GM23338 (cell line): ENCODE data around the gene RIMS4.
A peak's percentile ranks its signal among the peaks of the same experiment; 100 is the strongest.

ENCODE experiments used
- CREB1 ChIP-seq: fragments of 250-450 bp; sonication (Bioruptor Pico); IDR thresholded peaks from 2 replicates; pipeline ENCODE4 v1.5.0; 2020; ENCODE audit warnings: low read depth, mild to moderate bottlenecking, moderate library complexity
- CTCF ChIP-seq, 2 experiments: fragments of 200-600 bp in 1 of 2; sonication (generic) in 1 of 2; conservative IDR thresholded peaks; 2 replicates each; pipeline versions ENCODE4 v1.5.1 to v1.6.1; 2016 to 2017; ENCODE audit warnings: antibody characterized with exemption in 2 of 2, low read depth in 2 of 2, mild to moderate bottlenecking in 2 of 2, moderate library complexity in 1 of 2
- EZH2 ChIP-seq: fragments of 200-600 bp; sonication (generic); IDR thresholded peaks from one replicate; pipeline ENCODE4 v1.8.0; 2017; ENCODE audit warnings: antibody characterized with exemption, mild to moderate bottlenecking, low read depth; ENCODE audit not compliant: unreplicated experiment
- EZH2phosphoT487 ChIP-seq: fragments of 200-600 bp; sonication (generic); IDR thresholded peaks from one replicate; pipeline ENCODE4 v1.8.1; 2018; ENCODE audit warnings: antibody characterized with exemption; ENCODE audit not compliant: unreplicated experiment
- REST ChIP-seq: IDR thresholded peaks from one replicate; pipeline ENCODE4 v1.6.1; 2018; ENCODE audit warnings: antibody characterized with exemption; ENCODE audit not compliant: unreplicated experiment

- TF ChIP-seq CTCF (conservative IDR thresholded peaks at IDR 0.05; ENCODE audit: low read depth in 2 of 2), result no peak
- TF ChIP-seq EZH2, result no peak
- TF ChIP-seq CREB1 (CRISPR knock-in tag), result no peak
- TF ChIP-seq REST, result peak; percentile 92
- TF ChIP-seq EZH2phosphoT487, result no peak
Observed at GRCh38 chr20:44780226-44780625, 30.1 kb downstream of the RIMS4 start.
